Hepatocyte (in vitro differentiated cells): ENCODE measurements around the gene LINS1.

Source experiments
- CTCF ChIP-seq: fragments of 200-600 bp; sonication (generic); IDR thresholded peaks from 2 replicates; pipeline ENCODE4 v1.5.1; 2016; ENCODE audit warnings: antibody characterized with exemption, mild to moderate bottlenecking; ENCODE audit not compliant: poor library complexity
- EZH2 ChIP-seq: fragments of 200-600 bp; sonication (generic); IDR thresholded peaks from 2 replicates; pipeline ENCODE4 v1.6.1; 2016; ENCODE audit warnings: antibody characterized with exemption, mild to moderate bottlenecking, borderline replicate concordance
- EZH2phosphoT487 ChIP-seq: fragments of 200-600 bp; sonication (generic); IDR thresholded peaks from one replicate; pipeline ENCODE4 v1.6.1; 2018; ENCODE audit warnings: antibody characterized with exemption, mild to moderate bottlenecking, low read depth, moderate library complexity; ENCODE audit not compliant: unreplicated experiment, severe bottlenecking

DNA sequence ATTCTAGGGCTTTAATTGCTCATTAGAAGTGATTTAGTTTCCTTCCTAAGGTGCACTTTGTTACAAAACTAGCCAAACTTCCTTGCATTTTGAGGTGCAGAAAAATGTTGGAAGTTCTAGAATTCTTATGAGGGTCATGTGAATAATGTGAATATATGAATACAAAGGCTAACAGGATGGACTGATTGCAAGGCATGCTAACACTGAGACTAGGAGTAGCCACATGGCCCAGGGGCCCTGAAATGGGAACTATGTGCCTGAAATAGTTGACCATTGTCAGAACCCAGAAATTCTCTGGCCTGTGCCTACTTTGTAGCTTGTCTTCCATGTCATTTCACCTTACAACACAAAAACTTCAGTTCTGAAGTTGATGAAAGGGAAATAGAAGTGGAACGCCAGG lies 11.2 kb upstream of the LINS1 start:
- no peak for TF ChIP-seq EZH2
- TF ChIP-seq CTCF, result no peak
- TF ChIP-seq EZH2phosphoT487, result no peak
